Activated CD4-positive, alpha-beta memory T cell treated with anti-CD3 and anti-CD28 coated beads for 36 hours (primary cell): ENCODE results near the gene C1orf174. TPM values are rescaled to one million over a fixed set of nuclear protein-coding genes. Genes with fewer than 3 reads are reported as not detected.
"Not testable (repeated sequence)": the region's sequence is repeated elsewhere in the genome, so short reads cannot be mapped to it uniquely, and the experiment has no call there.

Experiments
- CTCF ChIA-PET: fragments of 350-600 bp; sonication (Branson Sonifier 250); formaldehyde crosslinking; loops from one replicate; lab custom pipeline; 2021; ENCODE audit warnings: antibody characterized with exemption, inconsistent platforms; lab: Charles Lee
- POLR2A ChIA-PET: fragments of 350-600 bp; sonication (Branson Sonifier 250); formaldehyde crosslinking; loops from one replicate; lab custom pipeline; 2021; ENCODE audit warnings: antibody characterized with exemption; lab: Charles Lee
- DNase-seq: peaks from one replicate; pipeline ENCODE4 v3.0.0-alpha.2; 2020
- H3K27ac Mint-ChIP-seq: one replicate; pipeline ENCODE4 v1.8.0; 2021; ENCODE audit warnings: mixed read lengths
- H3K27me3 Mint-ChIP-seq: one replicate; pipeline ENCODE4 v1.8.0; 2021; ENCODE audit warnings: mixed read lengths
- H3K36me3 Mint-ChIP-seq: one replicate; pipeline ENCODE4 v1.8.0; 2021; ENCODE audit warnings: mixed read lengths
- H3K4me1 Mint-ChIP-seq: one replicate; pipeline ENCODE4 v1.8.0; 2021; ENCODE audit warnings: low read depth, mixed read lengths
- H3K4me3 Mint-ChIP-seq: one replicate; pipeline ENCODE4 v1.8.0; 2021; ENCODE audit warnings: mild to moderate bottlenecking, mixed read lengths
- H3K9me3 Mint-ChIP-seq: one replicate; pipeline ENCODE4 v1.8.0; 2021; ENCODE audit warnings: mixed read lengths
- intact Hi-C: fragments of 100-400 bp; cut with micrococcal nuclease; formaldehyde crosslinking; loops from one replicate; pipeline ENCODE4 v1.15.1; 2023
- total RNA-seq, 2 experiments: library from RNA; stranded (reverse); gene quantifications; one replicate each; pipeline ENCODE4 v1.2.3, GENCODE V29; 2021

Gene C1orf174
- total RNA-seq, 2 experiments from 2014 or later = 32.8 to 33.5 TPM

DNA sequence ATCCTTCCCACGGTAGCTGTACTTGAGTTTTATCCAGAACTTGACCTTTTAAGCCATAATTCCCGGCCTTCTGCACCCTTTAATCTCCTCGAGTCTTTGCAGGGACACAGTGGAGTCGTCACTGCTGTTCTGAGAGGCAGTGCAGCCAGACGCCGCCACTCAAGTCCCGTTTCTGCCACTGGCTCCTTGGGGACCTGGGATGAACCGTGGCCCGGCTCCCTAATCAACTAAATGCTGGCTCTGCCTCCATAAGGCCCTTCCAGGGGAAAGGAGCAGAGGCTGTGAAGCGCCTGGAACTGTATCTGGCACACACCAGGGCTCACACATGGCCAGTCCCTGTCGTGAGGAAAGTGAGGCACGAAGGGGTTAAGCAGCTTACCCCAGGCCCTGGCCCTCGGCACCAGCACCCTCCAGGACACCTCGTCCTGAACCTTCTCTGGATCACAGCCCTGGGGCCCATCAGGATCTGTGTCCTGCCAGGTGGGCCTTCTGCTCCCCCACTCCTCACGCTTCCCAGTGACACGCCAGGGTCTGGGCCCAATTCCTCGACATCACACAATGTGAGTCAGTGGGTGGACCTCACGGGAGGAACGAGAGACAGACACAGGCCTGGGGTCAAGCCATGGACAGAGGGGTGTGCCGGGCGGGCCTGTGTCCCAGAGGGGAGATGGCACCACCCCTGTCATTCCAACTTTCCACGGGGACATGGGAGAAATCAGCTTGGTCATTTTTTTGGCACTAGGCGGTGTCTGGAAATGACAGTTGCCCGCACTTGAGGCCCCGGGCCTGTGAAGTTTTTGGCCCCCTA, 23.5 kb upstream of the C1orf174 start:
- intact Hi-C loops = no loop called here
- no peak for DNase-seq
- peaks cover 8% of the 10 kb centered on the region for H3K27me3 Mint-ChIP-seq
- H3K4me1 Mint-ChIP-seq = peaks cover 7% of the 10 kb centered on the region
- ChIA-PET CTCF (no interaction called here), POLR2A (no interaction called here)
- no peak overlapping the region for H3K27ac Mint-ChIP-seq
- no peaks in the 10 kb centered on the region for H3K36me3 Mint-ChIP-seq
- no peak overlapping the region for H3K4me3 Mint-ChIP-seq
- no peaks in the 10 kb centered on the region for H3K9me3 Mint-ChIP-seq

DNA sequence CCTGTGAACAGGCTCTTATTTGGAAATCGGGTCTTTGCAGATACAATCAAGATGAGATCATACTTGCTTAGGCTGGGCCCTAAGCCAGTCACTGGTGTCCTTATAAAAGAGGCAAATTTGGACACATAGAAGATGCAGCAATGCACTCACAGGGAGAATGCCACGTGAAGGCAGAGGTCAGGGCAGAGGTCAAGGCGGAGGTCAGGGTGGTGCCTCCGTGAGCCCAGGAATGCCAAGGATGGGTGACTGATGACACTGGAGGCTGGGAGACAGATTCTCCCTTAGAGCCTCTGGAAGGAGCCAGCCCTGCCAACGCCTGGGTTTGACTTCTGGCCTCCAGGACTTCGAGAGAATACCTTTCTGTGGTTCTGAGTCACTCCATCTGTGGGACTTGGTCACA, 22.8 kb upstream of the C1orf174 start:
- no peaks in the 10 kb centered on the region for H3K36me3 Mint-ChIP-seq
- H3K27me3 Mint-ChIP-seq = peaks cover 11% of the 10 kb centered on the region
- H3K27ac Mint-ChIP-seq = peak overlapping the region; percentile 1
- DNase-seq = no peak
- POLR2A ChIA-PET = no interaction called here
- no peak overlapping the region for H3K4me3 Mint-ChIP-seq
- CTCF ChIA-PET = no interaction called here
- intact Hi-C loops = loop anchor here (1.0 kb wide), 1 partner anchor 21 kb away; no protein-coding TSS in a partner anchor
- peaks cover 7% of the 10 kb centered on the region for H3K4me1 Mint-ChIP-seq
- H3K9me3 Mint-ChIP-seq = no peaks in the 10 kb centered on the region

DNA sequence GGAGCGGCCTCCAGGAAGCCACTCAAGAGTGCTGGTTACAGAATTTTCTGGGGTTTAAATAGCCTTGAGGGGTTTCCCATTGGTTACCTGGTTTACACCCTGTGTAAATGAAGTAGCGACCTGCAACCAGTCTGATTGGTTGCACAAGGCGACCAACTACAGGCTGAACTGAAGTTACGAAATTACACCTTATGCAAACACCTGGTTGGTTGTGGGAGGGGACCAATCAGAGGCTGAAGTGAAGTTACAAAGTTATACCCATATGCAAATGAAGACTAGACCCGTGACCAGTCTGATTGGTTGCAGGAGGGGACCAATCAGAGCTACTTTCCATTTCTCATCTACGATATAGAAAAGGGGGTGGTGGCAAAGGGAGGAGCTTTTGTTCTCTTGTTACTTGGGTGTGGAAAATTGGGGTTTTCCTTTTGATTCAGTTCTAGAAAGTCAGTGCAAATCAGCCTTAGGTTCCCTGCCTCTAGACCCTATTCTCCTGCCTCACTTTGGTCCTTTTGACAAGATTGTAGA, 22.2 kb upstream of the C1orf174 start:
- Mint-ChIP-seq H3K4me1 (peaks cover 7% of the 10 kb centered on the region), H3K27me3 (peaks cover 11% of the 10 kb centered on the region), H3K36me3 (no peaks in the 10 kb centered on the region), H3K4me3 (no peak overlapping the region), H3K27ac (peak overlapping the region; percentile 1), H3K9me3 (no peaks in the 10 kb centered on the region)
- intact Hi-C loops = loop anchor here (1.0 kb wide), 1 partner anchor 20 kb away; no protein-coding TSS in a partner anchor
- POLR2A ChIA-PET = no interaction called here
- CTCF ChIA-PET = no interaction called here
- peak; percentile 36 for DNase-seq

- no peaks in the 10 kb centered on the region for H3K36me3 Mint-ChIP-seq
- no peak overlapping the region for H3K4me3 Mint-ChIP-seq
- no peak for DNase-seq
- no peak overlapping the region for H3K27ac Mint-ChIP-seq
- intact Hi-C loops = loop anchor here (1.0 kb wide), 1 partner anchor 19 kb away; no protein-coding TSS in a partner anchor
- CTCF ChIA-PET = no interaction called here
- H3K9me3 Mint-ChIP-seq = no peaks in the 10 kb centered on the region
- peaks cover 7% of the 10 kb centered on the region for H3K4me1 Mint-ChIP-seq
- peaks cover 11% of the 10 kb centered on the region for H3K27me3 Mint-ChIP-seq
- POLR2A ChIA-PET = no interaction called here
Observed at GRCh38 chr1:3921765-3922164, 21.7 kb upstream of the C1orf174 start.

GRCh38 chr1:3919706-3920105, 19.6 kb upstream of the C1orf174 start:
- POLR2A ChIA-PET = no interaction called here
- Mint-ChIP-seq H3K9me3 (no peaks in the 10 kb centered on the region), H3K36me3 (no peaks in the 10 kb centered on the region), H3K27me3 (peaks cover 4% of the 10 kb centered on the region), H3K4me1 (peaks cover 7% of the 10 kb centered on the region), H3K4me3 (no peak overlapping the region), H3K27ac (no peak overlapping the region)
- no peak for DNase-seq
- CTCF ChIA-PET = no interaction called here
- intact Hi-C loops = no loop called here

- peaks cover 4% of the 10 kb centered on the region for H3K27me3 Mint-ChIP-seq
- H3K4me1 Mint-ChIP-seq = peaks cover 7% of the 10 kb centered on the region
- DNase-seq = no peak
- ChIA-PET CTCF (no interaction called here), POLR2A (no interaction called here)
- H3K27ac Mint-ChIP-seq = no peak overlapping the region
- intact Hi-C loops = no loop called here
- H3K4me3 Mint-ChIP-seq = no peak overlapping the region
- H3K36me3 Mint-ChIP-seq = no peaks in the 10 kb centered on the region
- H3K9me3 Mint-ChIP-seq = no peaks in the 10 kb centered on the region
Observed at GRCh38 chr1:3918966-3919611, 19.0 kb upstream of the C1orf174 start.

DNA sequence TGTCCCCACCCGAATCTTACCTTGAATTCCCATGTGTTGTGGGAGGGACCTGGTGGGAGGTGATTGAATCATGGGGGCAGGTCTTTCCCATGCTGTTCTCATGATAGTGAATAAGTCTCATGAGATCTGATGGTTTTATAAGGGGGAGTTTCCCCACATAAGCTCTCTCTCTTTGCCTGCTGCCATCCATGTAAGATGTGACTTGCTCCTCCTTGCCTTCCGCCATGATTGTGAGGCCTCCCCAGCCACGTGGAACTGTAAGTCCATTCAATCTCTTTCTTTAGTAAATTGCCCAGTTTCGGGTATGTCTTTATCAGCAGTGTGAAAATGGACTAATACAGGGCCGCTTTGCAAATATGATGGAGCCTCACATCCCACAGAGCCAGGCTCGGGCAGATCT, 18.3 kb upstream of the C1orf174 start:
- intact Hi-C loops, DNase-seq, POLR2A ChIA-PET, H3K9me3 Mint-ChIP-seq, H3K4me3 Mint-ChIP-seq, H3K27me3 Mint-ChIP-seq, H3K4me1 Mint-ChIP-seq, CTCF ChIA-PET, H3K27ac Mint-ChIP-seq, H3K36me3 Mint-ChIP-seq: not testable (repeated sequence)

DNA sequence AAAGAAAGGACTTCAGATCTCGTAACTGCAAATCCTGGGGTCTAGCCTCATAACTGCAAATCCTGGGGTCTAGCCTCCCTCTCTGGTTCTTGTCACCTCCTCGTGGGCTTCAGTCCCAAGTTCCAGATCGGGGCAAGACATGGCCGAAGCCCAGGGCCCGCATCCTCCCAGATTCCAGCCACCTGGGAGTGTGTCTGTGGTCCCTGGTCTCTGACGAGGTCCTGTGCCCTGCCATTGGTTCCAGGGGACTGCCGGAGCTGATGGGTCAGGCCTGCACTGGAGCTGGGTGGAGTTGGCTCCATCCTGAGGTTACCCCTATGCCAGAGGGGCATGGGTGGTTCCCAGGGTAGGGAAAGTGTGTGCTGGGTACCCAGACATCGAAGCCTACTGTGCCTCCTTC, 17.7 kb upstream of the C1orf174 start:
- peaks cover 3% of the 10 kb centered on the region for H3K27me3 Mint-ChIP-seq
- H3K4me1 Mint-ChIP-seq = peaks cover 5% of the 10 kb centered on the region
- no peak overlapping the region for H3K27ac Mint-ChIP-seq
- intact Hi-C loops = no loop called here
- ChIA-PET POLR2A (no interaction called here), CTCF (no interaction called here)
- H3K4me3 Mint-ChIP-seq = no peak overlapping the region
- no peaks in the 10 kb centered on the region for H3K36me3 Mint-ChIP-seq
- DNase-seq = no peak
- H3K9me3 Mint-ChIP-seq = no peaks in the 10 kb centered on the region

- H3K4me3 Mint-ChIP-seq = no peak overlapping the region
- no peak for DNase-seq
- ChIA-PET CTCF (no interaction called here), POLR2A (no interaction called here)
- intact Hi-C loops = no loop called here
- peaks cover 4% of the 10 kb centered on the region for H3K4me1 Mint-ChIP-seq
- H3K27me3 Mint-ChIP-seq = peaks cover 3% of the 10 kb centered on the region
- no peaks in the 10 kb centered on the region for H3K9me3 Mint-ChIP-seq
- H3K27ac Mint-ChIP-seq = no peak overlapping the region
- H3K36me3 Mint-ChIP-seq = no peaks in the 10 kb centered on the region
Observed at GRCh38 chr1:3915551-3916121, 15.6 kb upstream of the C1orf174 start.

DNA sequence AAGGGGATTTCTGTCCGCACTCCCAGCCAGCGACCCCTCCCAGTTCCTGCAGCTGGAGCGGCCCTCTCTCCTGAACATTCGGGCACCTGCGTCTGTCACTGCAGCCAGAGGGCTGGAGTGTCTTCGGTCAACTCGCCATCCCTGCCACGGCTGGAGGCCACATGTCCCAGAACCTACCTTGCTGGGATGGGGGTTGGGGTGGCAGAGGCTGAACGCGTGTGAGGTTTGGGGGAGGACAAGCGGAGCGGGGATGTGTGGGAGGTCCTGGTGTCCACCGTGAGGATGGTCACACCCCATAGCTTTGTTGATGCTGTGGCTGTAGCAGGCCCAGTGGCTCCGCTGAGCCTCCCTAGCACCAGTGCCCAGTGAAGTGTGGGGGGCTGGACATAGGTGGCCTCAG, 14.8 kb upstream of the C1orf174 start:
- intact Hi-C loops = no loop called here
- no peak overlapping the region for H3K27ac Mint-ChIP-seq

DNA sequence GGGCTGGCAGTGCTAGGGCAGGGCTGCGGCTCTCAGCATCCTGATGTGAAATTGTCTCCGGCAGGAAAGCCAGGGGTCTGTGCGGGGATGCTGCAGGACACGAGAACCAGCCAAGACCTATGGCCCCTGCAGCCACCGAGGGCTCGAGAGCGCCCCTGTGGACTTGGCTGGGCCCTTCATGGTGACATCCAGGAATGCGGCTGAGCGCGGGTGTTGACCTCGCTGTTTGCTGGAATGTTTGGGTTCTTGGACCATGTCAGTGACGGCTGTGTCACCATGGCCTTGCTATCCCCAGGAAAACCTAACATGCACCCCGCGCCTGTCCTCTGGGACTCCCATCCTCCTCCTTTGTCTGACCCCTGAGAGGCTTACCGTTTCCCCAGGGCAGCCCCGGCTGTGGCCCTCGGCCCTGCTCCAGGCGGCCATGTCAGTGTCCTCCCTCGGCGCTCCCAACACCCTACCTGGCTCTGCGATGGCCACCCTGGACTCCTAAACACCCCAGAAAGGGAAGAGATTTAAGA, 14.3 kb upstream of the C1orf174 start:
- Mint-ChIP-seq H3K4me1 (peaks cover 4% of the 10 kb centered on the region), H3K4me3 (no peak overlapping the region), H3K9me3 (no peaks in the 10 kb centered on the region), H3K27me3 (peaks cover 3% of the 10 kb centered on the region), H3K27ac (no peak overlapping the region), H3K36me3 (no peaks in the 10 kb centered on the region)
- ChIA-PET CTCF (no interaction called here), POLR2A (no interaction called here)
- peak; percentile 2 for DNase-seq
- intact Hi-C loops = no loop called here

More for the DNA sequence above, 14.8 kb upstream of the C1orf174 start:
- no peak for DNase-seq
- ChIA-PET POLR2A (no interaction called here), CTCF (no interaction called here)
- Mint-ChIP-seq H3K9me3 (no peaks in the 10 kb centered on the region), H3K4me1 (peaks cover 4% of the 10 kb centered on the region), H3K27me3 (peaks cover 3% of the 10 kb centered on the region), H3K36me3 (no peaks in the 10 kb centered on the region), H3K4me3 (no peak overlapping the region)
